Measurements from ENCODE around the gene THAP9. TPM values are rescaled to one million over a fixed set of nuclear protein-coding genes. Genes with fewer than 3 reads are reported as not detected.

THAP9 gene
- total and polyA plus RNA-seq, 4 donors = 2.0 to 13.6 (median 3.1) TPM

GRCh38 chr4:82889287-82889686 is 11.2 kb upstream of the THAP9 start:
- H3K4me3 ChIP-seq = no peak overlapping the region
- ATAC-seq (ENCODE audit: insufficient read depth, low FRiP score) = no peak
- no peaks in the 10 kb centered on the region for H3K27me3 ChIP-seq (ENCODE audit: control insufficient read depth in 3 of 3, insufficient read depth in 3 of 3, low read length in 2 of 3)
- H3K36me3 ChIP-seq (ENCODE audit: control insufficient read depth in 4 of 4, insufficient read depth in 4 of 4, low read length in 4 of 4) = peaks cover 3 to 9% (median 6%) of the 10 kb centered on the region in 4 donors
- no peak for DNase-seq
- H3K27ac ChIP-seq (ENCODE audit: low read depth in 1 of 2, low read length in 1 of 2) = no peak overlapping the region
- TF ChIP-seq, protein P1, sequence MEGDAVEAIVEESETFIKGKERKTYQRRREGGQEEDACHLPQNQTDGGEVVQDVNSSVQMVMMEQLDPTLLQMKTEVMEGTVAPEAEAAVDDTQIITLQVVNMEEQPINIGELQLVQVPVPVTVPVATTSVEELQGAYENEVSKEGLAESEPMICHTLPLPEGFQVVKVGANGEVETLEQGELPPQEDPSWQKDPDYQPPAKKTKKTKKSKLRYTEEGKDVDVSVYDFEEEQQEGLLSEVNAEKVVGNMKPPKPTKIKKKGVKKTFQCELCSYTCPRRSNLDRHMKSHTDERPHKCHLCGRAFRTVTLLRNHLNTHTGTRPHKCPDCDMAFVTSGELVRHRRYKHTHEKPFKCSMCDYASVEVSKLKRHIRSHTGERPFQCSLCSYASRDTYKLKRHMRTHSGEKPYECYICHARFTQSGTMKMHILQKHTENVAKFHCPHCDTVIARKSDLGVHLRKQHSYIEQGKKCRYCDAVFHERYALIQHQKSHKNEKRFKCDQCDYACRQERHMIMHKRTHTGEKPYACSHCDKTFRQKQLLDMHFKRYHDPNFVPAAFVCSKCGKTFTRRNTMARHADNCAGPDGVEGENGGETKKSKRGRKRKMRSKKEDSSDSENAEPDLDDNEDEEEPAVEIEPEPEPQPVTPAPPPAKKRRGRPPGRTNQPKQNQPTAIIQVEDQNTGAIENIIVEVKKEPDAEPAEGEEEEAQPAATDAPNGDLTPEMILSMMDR (IDR thresholded peaks at IDR 0.05; ENCODE audit: control extremely low read depth, extremely low read depth) = no peak
- WGBS, 2 donors = 86% methylated on average over 6 of the region's 6 CpGs
- no peak overlapping the region for H3K9ac ChIP-seq (ENCODE audit: insufficient read depth in 1 of 2, low read length in 2 of 2)
- H3K4me1 ChIP-seq (ENCODE audit: control insufficient read depth in 5 of 5, insufficient read depth in 5 of 5, low read length in 5 of 5) = peaks cover 1 to 20% (median 9%) of the 10 kb centered on the region in 5 donors
- H3K9me3 ChIP-seq (ENCODE audit: control insufficient read depth in 4 of 4, insufficient read depth in 3 of 4, low read length in 3 of 4) = no peaks in the 10 kb centered on the region

- H3K9me3 ChIP-seq (ENCODE audit: control insufficient read depth in 4 of 4, insufficient read depth in 3 of 4, low read length in 3 of 4) = no peaks in the 10 kb centered on the region
- ATAC-seq (ENCODE audit: insufficient read depth, low FRiP score) (no peak), DNase-seq (no peak)
- TF ChIP-seq, protein P1 (IDR thresholded peaks at IDR 0.05; ENCODE audit: control extremely low read depth, extremely low read depth) = no peak
- H3K27me3 ChIP-seq (ENCODE audit: control insufficient read depth in 3 of 3, insufficient read depth in 3 of 3, low read length in 2 of 3) = no peaks in the 10 kb centered on the region
- WGBS, 2 donors = 0% methylated on average over 16 of the region's 16 CpGs
- peaks cover 1 to 20% (median 9%) of the 10 kb centered on the region in 5 donors for H3K4me1 ChIP-seq (ENCODE audit: control insufficient read depth in 5 of 5, insufficient read depth in 5 of 5, low read length in 5 of 5)
- H3K4me3 ChIP-seq = peak overlapping the region; percentile 96
- H3K36me3 ChIP-seq (ENCODE audit: control insufficient read depth in 4 of 4, insufficient read depth in 4 of 4, low read length in 4 of 4) = peaks cover 6 to 10% (median 7%) of the 10 kb centered on the region in 4 donors
- H3K9ac ChIP-seq (ENCODE audit: insufficient read depth in 1 of 2, low read length in 2 of 2) = peak overlapping the region; percentile 97 to 99
- H3K27ac ChIP-seq (ENCODE audit: low read depth in 1 of 2, low read length in 1 of 2) = peak overlapping the region; percentile 96 to 100
Measured at GRCh38 chr4:82890528-82890900, 10.0 kb upstream of the THAP9 start.

DNA sequence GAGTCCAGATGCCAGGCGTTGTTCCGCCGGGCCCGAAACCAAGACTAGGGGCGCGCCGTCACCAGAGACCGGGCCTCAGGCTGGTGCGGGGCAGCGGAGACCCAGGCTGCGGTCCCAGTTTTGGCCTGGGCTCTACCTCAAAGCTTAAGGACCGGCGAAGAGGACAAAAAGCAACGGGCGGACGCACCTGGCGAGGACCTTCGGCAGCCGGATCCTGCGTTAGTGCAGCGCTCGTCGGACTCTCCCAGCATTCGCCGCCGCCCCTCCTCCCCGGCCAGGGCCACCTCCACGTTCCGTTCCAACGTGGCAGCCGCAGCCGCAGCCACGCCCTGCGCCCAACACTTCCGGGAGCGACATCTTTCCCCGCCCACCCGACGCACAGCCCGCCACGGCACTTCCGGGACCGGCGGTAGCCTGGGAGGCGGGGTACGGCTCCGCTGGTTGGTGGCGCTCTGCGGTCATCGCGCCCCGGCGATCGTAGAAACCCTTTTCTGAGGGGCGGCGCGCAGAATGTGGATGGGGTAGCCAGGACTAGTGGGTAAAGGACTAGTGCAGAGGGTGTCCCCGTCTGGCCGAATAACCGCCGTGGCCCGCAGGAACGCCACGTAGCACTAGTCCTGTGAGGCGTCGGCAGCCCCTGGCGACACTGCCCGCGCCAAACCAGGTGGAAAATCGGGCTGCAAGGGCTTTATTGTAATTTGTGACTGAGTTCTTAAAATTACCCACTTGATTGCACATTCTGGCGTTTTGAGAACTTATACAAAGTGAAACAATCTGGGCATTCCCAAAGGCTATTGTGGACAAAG is 9.4 kb upstream of the THAP9 start, which contains the start of gene SEC31A:
TSS of gene SEC31A (minus strand) at position 253 of the 806 bp plus-strand sequence. CDS start 9,217 bp downstream, outside the sequence.
- Histone ChIP-seq H3K27me3 (ENCODE audit: control insufficient read depth in 3 of 3, insufficient read depth in 3 of 3, low read length in 2 of 3) (no peaks in the 10 kb centered on the region), H3K9ac (ENCODE audit: insufficient read depth in 1 of 2, low read length in 2 of 2) (peak within 1 kb of the TSS; percentile 97 to 99), H3K36me3 (ENCODE audit: control insufficient read depth in 4 of 4, insufficient read depth in 4 of 4, low read length in 4 of 4) (peaks cover 4 to 10% (median 7%) of the 10 kb centered on the region in 4 donors), H3K4me3 (peak within 1 kb of the TSS; percentile 96), H3K9me3 (ENCODE audit: control insufficient read depth in 4 of 4, insufficient read depth in 3 of 4, low read length in 3 of 4) (no peaks in the 10 kb centered on the region), H3K4me1 (ENCODE audit: control insufficient read depth in 5 of 5, insufficient read depth in 5 of 5, low read length in 5 of 5) (peaks cover under 1 to 17% (median 8%) of the 10 kb centered on the region in 5 donors), H3K27ac (ENCODE audit: low read depth in 1 of 2, low read length in 1 of 2) (peak within 1 kb of the TSS; percentile 96 to 100)
- TF ChIP-seq, protein P1 (IDR thresholded peaks at IDR 0.05; ENCODE audit: control extremely low read depth, extremely low read depth) = no peak
- ATAC-seq (ENCODE audit: insufficient read depth, low FRiP score) (peak; percentile 99), DNase-seq (peak; percentile 97)
- WGBS, 2 donors = 0% methylated on average over 71 of the region's 71 CpGs

Data from lung (tissue), 12 donors.